ENCODE results near the gene CHIT1.
"Not testable (repeated sequence)": the region's sequence is repeated elsewhere in the genome, so short reads cannot be mapped to it uniquely, and the experiment has no call there.

CHIT1 gene

GRCh38 chr1:203267912-203268311 lies 38.4 kb upstream of the CHIT1 start:
- TF ChIP-seq CSRNP3 (CRISPR knock-in tag; IDR thresholded peaks at IDR 0.05), result no peak
- no peak for TF ChIP-seq ZC3H10 (CRISPR knock-in tag; IDR thresholded peaks at IDR 0.05)
- no peak for TF ChIP-seq TSHZ2 (CRISPR knock-in tag; IDR thresholded peaks at IDR 0.05)
- TF ChIP-seq TOX (CRISPR knock-in tag; IDR thresholded peaks at IDR 0.05; ENCODE audit: borderline replicate concordance), result no peak
- TF ChIP-seq ESRRG (CRISPR knock-in tag; IDR thresholded peaks at IDR 0.05), result no peak
- no peak for TF ChIP-seq RARB (CRISPR knock-in tag; IDR thresholded peaks at IDR 0.05)
- TF ChIP-seq ZNF70 (CRISPR knock-in tag; IDR thresholded peaks at IDR 0.05), result no peak
- no peak for TF ChIP-seq OSR1 (CRISPR knock-in tag; IDR thresholded peaks at IDR 0.05)
- no peak for TF ChIP-seq TCF4 (CRISPR knock-in tag; IDR thresholded peaks at IDR 0.05; ENCODE audit: borderline replicate concordance)
- no peak for TF ChIP-seq SNAI2 (CRISPR knock-in tag; IDR thresholded peaks at IDR 0.05)
- no peak for ATAC-seq

- no peak for TF ChIP-seq CREB5 (CRISPR knock-in tag; IDR thresholded peaks at IDR 0.05; ENCODE audit: low read depth)
- no peak for TF ChIP-seq ZFP3 (CRISPR knock-in tag; IDR thresholded peaks at IDR 0.05)
- TF ChIP-seq ZC3H10 (CRISPR knock-in tag; IDR thresholded peaks at IDR 0.05), result no peak
- no peak for TF ChIP-seq OSR1 (CRISPR knock-in tag; IDR thresholded peaks at IDR 0.05)
- TF ChIP-seq GLIS3 (CRISPR knock-in tag; IDR thresholded peaks at IDR 0.05), result no peak
- ATAC-seq, result peak; percentile 74
Measured at GRCh38 chr1:203267347-203267846, 37.9 kb upstream of the CHIT1 start.

- ATAC-seq, result not testable (repeated sequence)
Measured at GRCh38 chr1:203266140-203266539, 36.7 kb upstream of the CHIT1 start.

GRCh38 chr1:203265541-203265940 lies 36.1 kb upstream of the CHIT1 start:
- no peak for TF ChIP-seq ZNF70 (CRISPR knock-in tag; IDR thresholded peaks at IDR 0.05)
- no peak for TF ChIP-seq ISL1 (CRISPR knock-in tag; IDR thresholded peaks at IDR 0.05)
- ATAC-seq, result no peak

- no peak for TF ChIP-seq POU6F1 (CRISPR knock-in tag; IDR thresholded peaks at IDR 0.05; ENCODE audit: borderline replicate concordance, low read depth)
- no peak for TF ChIP-seq CREB5 (CRISPR knock-in tag; IDR thresholded peaks at IDR 0.05; ENCODE audit: low read depth)
- no peak for TF ChIP-seq ZNF70 (CRISPR knock-in tag; IDR thresholded peaks at IDR 0.05)
- TF ChIP-seq BACH2 (CRISPR knock-in tag; IDR thresholded peaks at IDR 0.05; ENCODE audit: borderline replicate concordance), result no peak
- no peak for TF ChIP-seq TOX (CRISPR knock-in tag; IDR thresholded peaks at IDR 0.05; ENCODE audit: borderline replicate concordance)
- no peak for ATAC-seq
Measured at GRCh38 chr1:203264052-203264501, 34.6 kb upstream of the CHIT1 start.

GRCh38 chr1:203263496-203263895 lies 34.0 kb upstream of the CHIT1 start:
- ATAC-seq, result no peak
- TF ChIP-seq SNAI2 (CRISPR knock-in tag; IDR thresholded peaks at IDR 0.05) (no peak), ISL1 (CRISPR knock-in tag; IDR thresholded peaks at IDR 0.05) (no peak), ZC3H10 (CRISPR knock-in tag; IDR thresholded peaks at IDR 0.05) (no peak), ESRRG (CRISPR knock-in tag; IDR thresholded peaks at IDR 0.05) (no peak), POU6F1 (CRISPR knock-in tag; IDR thresholded peaks at IDR 0.05; ENCODE audit: borderline replicate concordance, low read depth) (no peak), PATZ1 (CRISPR knock-in tag; IDR thresholded peaks at IDR 0.05; ENCODE audit: borderline replicate concordance) (no peak), RARB (CRISPR knock-in tag; IDR thresholded peaks at IDR 0.05) (no peak), CSRNP3 (CRISPR knock-in tag; IDR thresholded peaks at IDR 0.05) (no peak)
